H1 (cell line): ENCODE results near the gene CAPN11. TPM values are rescaled to one million over a fixed set of nuclear protein-coding genes. Genes with fewer than 3 reads are reported as not detected.

ENCODE experiments used
- CTCF ChIA-PET: fragments of 300-600 bp; sonication (Branson Sonifier 250); formaldehyde crosslinking; loops from one replicate; lab custom pipeline; 2021; ENCODE audit not compliant: partially characterized antibody; lab: Charles Lee
- POLR2A ChIA-PET: fragments of 300-600 bp; sonication (Branson Sonifier 250); formaldehyde crosslinking; loops from one replicate; lab custom pipeline; 2021; ENCODE audit warnings: inconsistent platforms; ENCODE audit not compliant: partially characterized antibody; lab: Charles Lee
- DNase-seq, 2 experiments: peaks; one replicate each; pipeline versions ENCODE4 v3.0.0 to v3.0.0-alpha.2; 2010 to 2022; ENCODE audit warnings: low spot score in 2 of 2, low read depth in 1 of 2, mixed read lengths in 1 of 2
- FAIRE-seq: peaks from 2 replicates; lab custom pipeline; 2011; peaks lifted over from hg19 to GRCh38; lab: Jason Lieb, UNC
- H2AFZ ChIP-seq: 2 replicates; pipeline ENCODE4 v1.8.1; 2012; ENCODE audit warnings: low read length, inconsistent platforms
- H2AK5ac ChIP-seq: 2 replicates; pipeline ENCODE4 v1.6.1; 2013; ENCODE audit warnings: low read depth, low read length
- H2BK120ac ChIP-seq: replicated peaks from 2 replicates; pipeline ENCODE3; 2013; ENCODE audit warnings: low read depth, low read length, inconsistent platforms
- H2BK12ac ChIP-seq: 2 replicates; pipeline ENCODE4 v1.6.1; 2013; ENCODE audit warnings: low read depth, low read length
- H2BK15ac ChIP-seq: 2 replicates; pipeline ENCODE4 v1.6.1; 2013; ENCODE audit warnings: low read length
- H2BK20ac ChIP-seq: 2 replicates; pipeline ENCODE4 v1.6.1; 2013; ENCODE audit warnings: low read length
- H2BK5ac ChIP-seq: 2 replicates; pipeline ENCODE4 v1.6.1; 2013; ENCODE audit warnings: low read depth, low read length
- H3K14ac ChIP-seq: 2 replicates; pipeline ENCODE4 v1.6.1; 2013; ENCODE audit warnings: inconsistent platforms; ENCODE audit not compliant: insufficient read length
- H3K18ac ChIP-seq: 2 replicates; pipeline ENCODE4 v1.6.1; 2013; ENCODE audit warnings: low read length; ENCODE audit errors: extremely low read depth
- H3K23ac ChIP-seq: 2 replicates; pipeline ENCODE4 v1.6.1; 2013; ENCODE audit warnings: inconsistent platforms; ENCODE audit not compliant: insufficient read length
- H3K23me2 ChIP-seq: 2 replicates; pipeline ENCODE4 v1.6.1; 2013; ENCODE audit warnings: low read depth, low read length
- H3K27ac ChIP-seq: 2 replicates; pipeline ENCODE4 v1.6.1; 2011; ENCODE audit warnings: low read depth, low read length, inconsistent platforms
- H3K27me3 ChIP-seq, 4 experiments: replicated peaks in 1 of 4; 1 replicate in 1 of 4; 2 replicates in 3 of 4; pipeline versions ENCODE4 v1.6.1 to v1.8.1; 2011 to 2013; ENCODE audit warnings: low read length in 3 of 4, mild to moderate bottlenecking in 3 of 4, inconsistent platforms in 2 of 4, mixed read lengths in 2 of 4, moderate library complexity in 1 of 4; ENCODE audit not compliant: control insufficient read depth in 3 of 4, insufficient read depth in 3 of 4; ENCODE audit errors: extremely low read depth in 1 of 4
- H3K36me3 ChIP-seq, 4 experiments: 2 replicates each; pipeline versions ENCODE4 v1.6.1 to v1.8.1; 2011 to 2013; ENCODE audit warnings: mild to moderate bottlenecking in 4 of 4, low read length in 3 of 4, moderate library complexity in 2 of 4, control low read depth in 1 of 4, inconsistent platforms in 1 of 4; ENCODE audit not compliant: insufficient read depth in 4 of 4, control insufficient read depth in 2 of 4
- H3K4ac ChIP-seq: replicated peaks from 2 replicates; pipeline ENCODE3; 2013; ENCODE audit warnings: low read length, low read depth, mixed read lengths, inconsistent platforms; ENCODE audit not compliant: insufficient read length
- H3K4me1 ChIP-seq, 4 experiments: replicated peaks in 1 of 4; 1 replicate in 1 of 4; 2 replicates in 3 of 4; pipeline versions ENCODE4 v1.6.1 to v1.8.1; 2011 to 2013; ENCODE audit warnings: low read length in 3 of 4, inconsistent platforms in 2 of 4, mixed read lengths in 1 of 4; ENCODE audit not compliant: insufficient read depth in 4 of 4, control insufficient read depth in 3 of 4
- H3K4me2 ChIP-seq, 2 experiments: 2 replicates each; pipeline versions ENCODE4 v1.6.1 to v1.8.1; 2011 to 2013; ENCODE audit warnings: low read depth in 2 of 2, low read length in 2 of 2, control low read depth in 1 of 2, inconsistent platforms in 1 of 2, mild to moderate bottlenecking in 1 of 2; ENCODE audit not compliant: insufficient read depth in 1 of 2
- H3K4me3 ChIP-seq, 4 experiments: fragments of 200-600, 300-600 bp in 1 of 4; sonication (generic), shearing (Covaris generic), sonication (Bioruptor Twin) in 1 of 4; 2 replicates each; pipeline versions ENCODE4 v1.5.1 to v1.8.1; 2011 to 2016; ENCODE audit warnings: low read length in 4 of 4, low read depth in 3 of 4, control low read depth in 2 of 4, inconsistent platforms in 2 of 4, mild to moderate bottlenecking in 2 of 4, mixed read lengths in 1 of 4, moderate library complexity in 1 of 4; ENCODE audit not compliant: insufficient read depth in 2 of 4; ENCODE audit errors: extremely low read depth in 1 of 4
- H3K56ac ChIP-seq: replicated peaks from 2 replicates; pipeline ENCODE3; 2013; ENCODE audit warnings: low read depth, mild to moderate bottlenecking, mixed read lengths, low read length, inconsistent platforms; ENCODE audit not compliant: insufficient read length
- H3K79me1 ChIP-seq: 2 replicates; pipeline ENCODE4 v1.6.1; 2013; ENCODE audit warnings: low read depth, low read length, control low read depth
- H3K79me2 ChIP-seq, 2 experiments: 2 replicates each; pipeline versions ENCODE4 v1.6.1 to v1.8.1; 2012 to 2013; ENCODE audit warnings: low read length in 2 of 2, mild to moderate bottlenecking in 2 of 2, inconsistent platforms in 1 of 2; ENCODE audit not compliant: insufficient read depth in 2 of 2, control insufficient read depth in 1 of 2
- H3K9ac ChIP-seq, 4 experiments: replicated peaks in 1 of 4; 1 replicate in 1 of 4; 2 replicates in 3 of 4; pipeline versions ENCODE4 v1.6.1 to v1.8.1; 2011 to 2013; ENCODE audit warnings: low read depth in 3 of 4, low read length in 3 of 4, control low read depth in 2 of 4, mild to moderate bottlenecking in 2 of 4, moderate library complexity in 2 of 4, inconsistent platforms in 1 of 4; ENCODE audit errors: extremely low read depth in 1 of 4
- H3K9me3 ChIP-seq, 2 experiments: 2 replicates each; pipeline versions ENCODE4 v1.6.1 to v1.8.1; 2012 to 2013; ENCODE audit warnings: mild to moderate bottlenecking in 2 of 2, moderate library complexity in 2 of 2, control low read depth in 1 of 2, inconsistent platforms in 1 of 2, low read depth in 1 of 2, low read length in 1 of 2, mixed read lengths in 1 of 2; ENCODE audit not compliant: insufficient read depth in 2 of 2
- H4K20me1 ChIP-seq, 2 experiments: replicated peaks in 1 of 2; 2 replicates each; pipeline versions ENCODE3 to v1.8.1; 2011 to 2013; ENCODE audit warnings: inconsistent platforms in 2 of 2, low read length in 2 of 2, mild to moderate bottlenecking in 1 of 2; ENCODE audit not compliant: insufficient read depth in 2 of 2, control insufficient read depth in 1 of 2
- H4K5ac ChIP-seq: 2 replicates; pipeline ENCODE4 v1.6.1; 2013; ENCODE audit warnings: low read length, low read depth, mixed read lengths, inconsistent platforms; ENCODE audit not compliant: insufficient read length
- H4K8ac ChIP-seq: 2 replicates; pipeline ENCODE4 v1.8.0; 2013; ENCODE audit warnings: mild to moderate bottlenecking, moderate library complexity, low read length, inconsistent platforms; ENCODE audit not compliant: insufficient read depth; ENCODE audit errors: extremely low read depth
- H4K91ac ChIP-seq: replicated peaks from 2 replicates; pipeline ENCODE3; 2013; ENCODE audit warnings: low read length, mixed read lengths, inconsistent platforms; ENCODE audit not compliant: insufficient read length
- CBX8 ChIP-seq: fragments of 300-800, 300-1000 bp; sonication (generic); IDR thresholded peaks from 2 replicates; pipeline ENCODE4 v1.7.1; 2016; ENCODE audit warnings: low read depth, low read length, borderline replicate concordance
- E2F6 ChIP-seq: IDR thresholded peaks from 2 replicates; pipeline ENCODE4 v1.6.1; 2012; ENCODE audit warnings: inconsistent platforms
- EP300 ChIP-seq, 2 experiments: IDR thresholded peaks; 1 replicate in 1 of 2; 2 replicates in 1 of 2; pipeline ENCODE4 v1.6.1; 2011 to 2012; ENCODE audit warnings: low read depth in 2 of 2, low read length in 2 of 2, mild to moderate bottlenecking in 2 of 2, borderline replicate concordance in 1 of 2, inconsistent platforms in 1 of 2, moderate library complexity in 1 of 2
- KDM5A ChIP-seq: fragments of 200-600 bp; IDR thresholded peaks from 2 replicates; pipeline ENCODE4 v1.7.1; 2012; ENCODE audit warnings: mild to moderate bottlenecking, low read length, inconsistent platforms, mixed read lengths
- MAFK ChIP-seq: IDR thresholded peaks from 2 replicates; pipeline ENCODE4 v1.6.1; 2012; ENCODE audit warnings: low read depth, mild to moderate bottlenecking, improper control_type of control experiment, low read length
- NRF1 ChIP-seq: IDR thresholded peaks from 2 replicates; pipeline ENCODE4 v1.6.1; 2011; ENCODE audit warnings: mild to moderate bottlenecking, low read depth, low read length, improper control_type of control experiment
- SP1 ChIP-seq: IDR thresholded peaks from 2 replicates; pipeline ENCODE4 v1.6.1; 2011; ENCODE audit warnings: low read depth, low read length
- SP4 ChIP-seq: IDR thresholded peaks from 2 replicates; pipeline ENCODE4 v1.6.1; 2012; ENCODE audit warnings: low read length, inconsistent platforms
- TBP ChIP-seq: IDR thresholded peaks from 2 replicates; pipeline ENCODE4 v1.6.1; 2011; ENCODE audit warnings: low read depth, low read length, improper control_type of control experiment
- YY1 ChIP-seq: IDR thresholded peaks from 2 replicates; pipeline ENCODE4 v1.6.1; 2011; ENCODE audit warnings: low read depth, mild to moderate bottlenecking, low read length
- WGBS, 2 experiments: shearing (Covaris generic) in 1 of 2; methylation state at CpG; one replicate each; pipeline versions ENCODE4 v1.1.6 to v1.1.7; 2013 to 2015; ENCODE audit warnings: low lambda C conversion rate in 2 of 2, mixed read lengths in 2 of 2, inconsistent platforms in 1 of 2, low coverage in 1 of 2, missing lambda C conversion rate in 1 of 2; ENCODE audit not compliant: insufficient replicate concordance in 2 of 2, insufficient coverage in 1 of 2, insufficient read length in 1 of 2; ENCODE audit errors: extremely low coverage in 1 of 2, missing lambda C conversion rate in 1 of 2; 5-methylcytosine and 5-hydroxymethylcytosine counted together
- polyA plus RNA-seq, 7 experiments: library from polyadenylated mRNA; depleted of rRNA in 3 of 7; stranded (reverse) in 5 of 7; unstranded in 2 of 7; fragments of >200 nt in 5 of 7; fragments of 200-250 nt in 2 of 7; gene quantifications; 1 replicate in 5 of 7; 2 replicates in 1 of 7; 4 replicates in 1 of 7; pipeline versions ENCODE4 v1.2.1 to v1.2.3, GENCODE V29; 2011 to 2013; ENCODE audit warnings: missing spikeins in 2 of 7, mixed read lengths in 2 of 7
- total RNA-seq: library from RNA; stranded (reverse); fragmentation: NEBNext Ultra II Directional; extraction: Animal tissue kit (Norgen Biotek cat#: 25700); gene quantifications from 2 replicates; pipeline ENCODE4 v1.2.1, GENCODE V29; 2021

CAPN11 gene
- total and polyA plus RNA-seq, 2 of the 8 experiments (the other 6 are each of a cell fraction or from before 2014, with no cell fraction given): 0.95 to 0.97 TPM

GRCh38 chr6:44203955-44204354 lies 45.3 kb downstream of the CAPN11 start:
- TF ChIP-seq YY1 (no peak), CBX8 (no peak), SP4 (no peak), KDM5A (no peak), EP300 (IDR thresholded peaks at IDR 0.05; ENCODE audit: borderline replicate concordance in 1 of 2, low read depth in 2 of 2, low read length in 2 of 2) (no peak), SP1 (no peak), MAFK (no peak), TBP (no peak), NRF1 (no peak), E2F6 (no peak)
- POLR2A ChIA-PET: interaction anchor here (0.8 to 6.2 kb wide), 14 partner anchors 8 to 42 kb away, joined by 3 to 60 read pairs (median 6); partner anchors contain the start of genes HSP90AB1, MYMX and SLC29A1

More at GRCh38 chr6:44203955-44204354, 45.3 kb downstream of the CAPN11 start:
- H2AK5ac ChIP-seq: no peak overlapping the region
- no peak overlapping the region for H3K4ac ChIP-seq
- H3K18ac ChIP-seq: peak overlapping the region; percentile 43; the same call in 1 of the 2 replicates
- no peak overlapping the region for H3K14ac ChIP-seq
- no peak overlapping the region for H3K4me3 ChIP-seq
- peaks cover 25 to 35% (median 30%) of the 10 kb centered on the region in 4 experiments for H3K4me1 ChIP-seq
- no peaks in the 10 kb centered on the region; the same call in 1 of the 2 replicates for H3K23me2 ChIP-seq
- no peak overlapping the region for H2BK120ac ChIP-seq
- FAIRE-seq (no peak), DNase-seq (no peak)
- H3K23ac ChIP-seq: no peak overlapping the region
- CTCF ChIA-PET: interaction anchor here (0.9 to 3.4 kb wide), 6 partner anchors 10 to 52 kb away, joined by 3 to 17 read pairs (median 6); no protein-coding TSS in a partner anchor
- no peaks in the 10 kb centered on the region for H3K79me2 ChIP-seq
- H3K9ac ChIP-seq: no peak overlapping the region
- H2AFZ ChIP-seq: no peak overlapping the region
- no peaks in the 10 kb centered on the region for H4K20me1 ChIP-seq
- H3K4me2 ChIP-seq: no peak overlapping the region
- H2BK5ac ChIP-seq: peak overlapping the region; percentile 55; the same call in 1 of the 2 replicates
- peak overlapping the region; percentile 53 for H2BK12ac ChIP-seq
- H4K8ac ChIP-seq: no peak overlapping the region
- WGBS, 2 experiments: 94% methylated on average over 6 of the region's 6 CpGs; no CpG with 5 or more reads in 1 of the 2 experiments
- H2BK15ac ChIP-seq: no peak overlapping the region
- H3K27me3 ChIP-seq: no peaks in the 10 kb centered on the region
- no peaks in the 10 kb centered on the region for H3K9me3 ChIP-seq
- H3K79me1 ChIP-seq: no peaks in the 10 kb centered on the region
- H3K36me3 ChIP-seq: no peaks in the 10 kb centered on the region
- no peak overlapping the region for H4K5ac ChIP-seq
- no peak overlapping the region for H3K56ac ChIP-seq
- no peak overlapping the region for H3K27ac ChIP-seq
- no peak overlapping the region for H4K91ac ChIP-seq
- peak overlapping the region; percentile 9 for H2BK20ac ChIP-seq
